GM18909 (cell line): ENCODE data around the gene HOXB5.

Experiments
- ATAC-seq: cut with Tn5 transposase; IDR thresholded peaks from one replicate; pipeline ENCODE4 v1.9.1; 2021; ENCODE audit warnings: mild to moderate bottlenecking; ENCODE audit not compliant: unreplicated experiment, poor library complexity

The HOXB5 gene

DNA sequence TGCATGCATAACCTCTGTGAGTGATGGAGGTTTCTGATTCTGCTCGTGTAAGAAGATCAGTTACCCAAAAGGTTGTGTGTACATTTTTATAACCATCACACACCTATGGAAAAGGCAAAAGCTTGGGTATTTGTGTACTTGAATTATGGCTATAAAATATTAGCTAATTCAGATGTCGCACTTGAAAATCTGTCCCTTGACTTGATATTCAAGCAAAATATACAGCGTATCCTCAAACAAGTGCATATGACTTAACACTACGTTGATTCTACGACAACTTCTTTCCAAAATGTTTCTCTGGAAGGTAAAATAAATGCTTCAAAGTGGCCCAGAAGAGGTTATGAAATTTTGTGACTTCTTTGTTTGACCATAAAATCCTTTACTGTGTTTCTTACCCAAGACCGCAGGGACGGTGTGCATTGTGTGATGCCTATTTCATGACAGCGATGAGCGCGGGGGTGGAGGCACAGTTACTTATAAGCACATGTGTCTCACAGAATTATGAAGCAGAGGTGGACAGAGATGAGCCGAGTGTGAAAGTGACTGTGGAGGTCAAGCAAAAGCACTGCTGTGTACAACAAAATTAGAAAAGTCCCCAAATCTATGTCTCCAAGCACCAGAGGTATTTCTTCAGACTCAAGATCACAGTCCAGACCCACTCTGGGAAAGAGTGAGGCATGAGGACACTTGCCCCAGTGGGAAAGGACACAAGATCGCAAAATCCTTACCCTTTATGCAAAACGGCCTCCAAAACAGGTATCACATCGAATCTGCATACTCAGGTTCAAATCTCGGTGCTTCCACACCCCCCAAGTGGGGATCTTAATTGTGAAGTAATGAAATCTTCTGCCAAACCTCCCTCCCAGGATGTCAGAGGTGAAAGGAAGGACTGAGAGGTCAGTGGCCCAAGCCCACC is 36.7 kb upstream of the HOXB5 start:
- ATAC-seq = no peak

DNA sequence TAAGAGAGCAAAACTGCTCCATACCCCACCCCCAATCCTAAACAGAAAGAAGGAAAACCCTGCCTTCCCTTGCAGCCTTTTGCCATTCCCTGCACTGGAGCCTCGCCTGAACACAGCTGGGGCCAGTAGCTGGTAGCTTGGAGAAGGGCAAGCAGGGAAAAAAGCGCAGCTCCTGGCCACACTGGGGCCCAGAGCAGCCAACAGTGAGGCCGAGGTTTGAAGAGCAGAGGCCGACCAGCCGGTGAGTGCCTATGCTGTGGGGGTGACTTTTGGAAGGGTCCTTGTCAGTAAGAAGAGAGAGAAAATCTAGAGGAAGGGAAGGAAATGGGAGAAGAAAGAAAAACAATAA is 35.8 kb upstream of the HOXB5 start:
- ATAC-seq = no peak

DNA sequence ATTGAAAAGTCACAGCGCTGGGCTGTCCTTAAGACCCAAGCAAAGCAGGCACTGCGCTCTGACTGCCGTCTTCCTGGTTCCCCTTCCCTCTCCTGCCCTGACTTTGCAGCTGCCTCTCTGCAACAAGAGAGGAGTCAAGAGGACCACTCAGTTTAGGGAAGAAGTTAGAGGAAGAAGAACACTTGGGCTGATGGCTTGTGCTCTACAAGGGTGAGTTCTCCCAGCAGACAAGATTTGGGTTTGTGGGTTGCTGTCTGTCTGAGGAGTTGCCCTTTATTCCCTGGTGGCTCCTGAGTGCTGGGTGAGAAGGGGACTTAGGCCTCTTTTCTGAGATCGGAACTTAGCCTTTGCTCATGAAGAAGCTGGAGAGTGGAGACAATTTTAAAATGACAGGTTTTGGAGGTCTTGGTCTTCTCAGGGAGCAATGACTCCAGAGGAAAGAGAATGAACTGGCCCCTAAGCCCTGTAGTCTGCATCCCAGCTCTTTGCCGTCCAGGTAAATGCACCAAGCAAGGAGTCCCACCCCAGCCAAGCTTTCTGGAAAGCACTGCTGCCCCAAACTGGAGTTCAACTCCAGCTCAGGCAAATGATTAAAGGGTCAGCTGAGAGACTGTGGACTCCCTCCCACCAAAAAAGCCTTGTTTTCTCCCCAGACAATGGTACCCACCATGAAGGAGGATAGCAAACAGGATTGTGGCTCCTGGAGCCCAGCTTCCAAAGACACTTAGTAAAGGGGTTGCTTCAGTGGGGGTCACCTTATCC is 35.3 kb upstream of the HOXB5 start:
- no peak for ATAC-seq

DNA sequence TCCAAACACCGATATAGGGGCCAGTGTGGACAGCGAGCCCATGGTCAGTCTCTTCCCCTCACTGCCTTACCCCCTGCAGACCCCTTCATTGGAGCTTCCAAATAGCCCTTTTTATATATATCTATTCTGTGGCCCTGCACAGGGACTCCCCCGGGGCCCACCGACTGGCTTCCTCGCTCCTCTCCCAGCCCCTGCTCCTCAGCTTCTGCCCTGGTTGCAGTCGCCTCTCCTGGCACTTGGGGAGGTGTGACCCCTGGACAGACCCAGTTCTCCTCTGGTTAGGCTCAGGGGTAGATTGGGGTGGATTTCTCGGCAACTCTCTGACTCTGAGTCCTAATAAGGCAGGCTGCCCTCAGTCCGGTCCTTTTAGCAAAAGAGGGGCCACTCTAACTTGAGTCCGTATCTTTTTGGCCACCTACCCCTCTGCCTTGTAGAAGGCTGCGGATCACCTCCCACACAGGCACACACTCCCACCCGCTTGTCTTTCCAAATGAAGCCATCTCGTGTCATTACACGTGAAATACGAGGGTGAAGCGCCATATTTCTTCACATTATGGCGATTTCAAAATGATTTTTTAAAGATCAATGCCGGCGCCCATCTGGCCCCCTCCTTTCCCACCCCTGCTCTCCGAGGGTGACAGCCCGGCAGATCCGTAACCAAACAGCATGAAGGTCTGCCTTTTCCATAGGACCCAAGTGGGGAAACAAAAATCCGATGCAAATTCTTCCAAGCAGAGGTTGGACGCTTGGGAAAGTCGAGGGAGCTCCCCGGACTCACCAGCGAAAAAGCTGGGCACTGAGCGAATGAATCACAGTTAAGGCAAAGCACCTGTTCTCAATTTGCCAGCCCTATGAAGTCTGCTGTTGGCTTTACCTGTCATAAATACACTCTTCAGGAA is 34.3 kb upstream of the HOXB5 start:
- ATAC-seq = no peak

DNA sequence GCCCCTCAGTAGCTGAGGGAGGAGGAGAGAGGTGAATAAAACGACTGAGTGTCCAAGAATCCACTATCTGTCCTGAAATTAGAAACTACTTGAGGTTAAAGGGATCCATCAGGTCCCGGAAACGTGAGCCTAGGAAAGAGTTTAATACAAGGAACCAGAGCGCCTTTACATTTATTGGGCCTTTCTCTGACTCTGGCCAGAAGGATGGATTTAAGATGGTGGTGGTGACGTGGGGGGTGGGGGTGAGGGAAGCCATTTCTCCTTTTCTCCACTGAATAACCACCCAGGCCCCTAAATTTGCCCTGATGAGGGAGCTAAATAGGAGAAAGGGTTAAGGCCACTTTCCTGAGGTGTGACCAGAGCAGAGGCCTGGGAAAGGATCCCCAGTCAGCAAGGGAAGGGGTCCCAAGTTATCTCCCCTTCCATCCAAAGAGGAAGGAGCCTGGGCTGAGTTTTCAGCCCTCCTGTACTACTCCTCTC is 33.6 kb upstream of the HOXB5 start:
- no peak for ATAC-seq

GRCh38 chr17:48626245-48627117 is 32.9 kb upstream of the HOXB5 start, which contains the start of gene HOXB9:
HOXB9 (minus strand) TSS chr17:48626358; CDS start chr17:48626269, 89 bp downstream.
- no peak for ATAC-seq

- no peak for ATAC-seq
Observed at GRCh38 chr17:48625495-48626244, 32.1 kb upstream of the HOXB5 start.

- ATAC-seq = no peak
Observed at GRCh38 chr17:48624544-48625494, 31.2 kb upstream of the HOXB5 start.

GRCh38 chr17:48624118-48624517 is 30.5 kb upstream of the HOXB5 start:
- ATAC-seq = no peak

- no peak for ATAC-seq
Observed at GRCh38 chr17:48623583-48623982, 30.0 kb upstream of the HOXB5 start.

DNA sequence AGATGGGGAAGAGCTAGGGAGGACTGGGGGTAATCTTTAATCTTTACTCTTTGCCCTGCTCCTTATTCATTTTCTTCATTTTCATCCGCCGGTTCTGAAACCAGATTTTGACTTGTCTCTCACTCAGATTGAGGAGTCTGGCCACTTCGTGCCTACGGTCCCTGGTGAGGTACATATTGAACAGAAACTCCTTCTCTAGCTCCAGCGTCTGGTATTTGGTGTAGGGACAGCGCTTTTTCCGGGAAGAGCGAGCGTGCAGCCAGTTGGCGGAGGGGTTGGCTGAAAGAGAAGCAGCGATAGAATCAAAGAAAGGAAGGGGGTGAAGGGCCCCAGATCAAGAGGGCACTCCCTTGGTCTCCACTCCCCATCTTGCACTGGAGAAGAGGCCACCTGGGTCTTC is 29.3 kb upstream of the HOXB5 start:
- ATAC-seq = no peak

DNA sequence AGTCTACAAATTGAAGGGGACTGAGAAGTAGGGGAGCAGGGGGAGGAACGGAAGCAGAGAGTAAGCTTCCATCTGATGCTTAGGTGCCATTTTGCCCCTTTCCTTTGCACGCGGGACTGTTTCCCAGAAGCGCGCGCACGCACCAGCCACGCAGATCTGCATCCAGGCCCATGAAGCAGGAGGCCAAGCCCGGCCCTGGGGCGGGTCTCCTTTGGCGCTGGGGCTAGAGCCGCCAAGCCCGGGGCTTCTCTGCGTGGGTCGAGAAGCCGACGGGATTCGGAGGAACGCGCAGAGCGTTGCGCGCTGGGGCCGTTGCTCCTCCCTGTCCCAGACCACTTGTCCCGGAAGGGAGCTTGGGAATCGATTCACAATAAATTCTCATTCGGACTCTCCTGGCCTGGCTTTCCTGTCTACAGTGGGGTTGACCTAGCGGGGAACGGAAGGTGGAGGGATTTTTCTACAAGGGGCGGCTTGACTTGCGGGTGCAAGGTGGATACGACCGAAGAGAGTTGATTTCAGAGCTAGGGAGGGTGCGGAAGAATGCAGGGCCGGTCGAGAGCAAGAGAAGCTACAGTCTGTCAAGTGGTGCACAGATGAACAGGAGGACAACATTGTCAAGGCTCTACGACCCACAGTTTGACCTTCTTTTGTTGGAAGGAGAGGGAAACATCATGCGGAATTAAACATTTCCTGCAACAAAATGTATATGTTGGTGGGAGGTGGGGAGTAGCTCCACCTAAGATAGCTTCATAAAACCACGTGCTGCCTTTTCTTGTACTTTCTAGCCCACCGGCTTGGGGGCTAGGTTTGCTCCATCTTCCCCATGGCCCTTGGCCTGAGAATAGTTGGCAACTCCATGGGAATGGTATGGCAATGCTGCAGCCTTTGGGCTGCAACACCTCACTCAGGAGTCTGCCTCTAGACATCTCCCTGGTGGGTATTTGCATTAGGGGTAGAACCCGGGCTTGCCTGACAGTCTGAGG is 28.1 kb upstream of the HOXB5 start:
- ATAC-seq = no peak

DNA sequence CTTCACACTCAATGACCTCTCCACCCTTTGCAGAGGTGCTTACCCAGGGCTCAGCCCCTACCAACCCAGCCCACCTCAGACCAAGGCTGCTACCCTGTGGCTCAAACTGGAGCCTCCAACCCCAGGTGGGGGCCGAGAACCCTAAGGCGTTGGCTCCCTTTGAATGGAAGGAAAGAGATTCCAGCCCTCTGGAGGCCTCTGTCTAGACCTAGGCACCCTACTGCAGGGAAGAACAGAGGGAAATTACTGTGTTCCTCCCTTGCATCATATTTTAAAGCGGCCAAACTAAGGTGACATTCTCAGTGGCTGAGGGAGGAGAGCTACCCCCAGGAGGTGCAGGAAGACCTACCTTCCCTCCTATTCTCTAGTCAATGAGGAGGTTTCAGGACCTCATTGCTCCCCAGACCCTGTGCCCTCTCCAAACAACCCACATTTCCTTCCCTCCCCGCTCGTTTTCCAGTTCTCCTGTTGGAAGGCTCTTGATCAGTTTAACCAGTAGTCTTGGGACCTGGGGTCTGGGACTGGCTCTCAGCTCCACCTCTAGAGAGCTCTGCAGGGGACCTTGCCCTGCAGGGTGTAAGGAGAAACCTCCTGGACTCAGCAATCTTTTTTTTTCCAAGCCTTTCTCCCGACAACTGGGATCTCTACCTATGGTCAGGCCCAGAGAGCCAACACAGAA is 27.0 kb upstream of the HOXB5 start:
- ATAC-seq = no peak

- ATAC-seq = no peak
Observed at GRCh38 chr17:48619826-48620449, 26.4 kb upstream of the HOXB5 start.

- ATAC-seq = peak; percentile 54
Observed at GRCh38 chr17:48618256-48618896, 24.8 kb upstream of the HOXB5 start.
